ENCODE results near the gene CNTN3. TPM values are rescaled to one million over a fixed set of nuclear protein-coding genes. Genes with fewer than 3 reads are reported as not detected.

Gene CNTN3
- total RNA-seq, 4 donors from 2014 or later, result 1.6 to 3.5 (median 2.6) TPM

GRCh38 chr3:74584782-74585181, 29.7 kb downstream of the CNTN3 start:
- DNase-seq (ENCODE audit: low spot score) (no peak), ATAC-seq (ENCODE audit: low FRiP score) (no peak)
- TF ChIP-seq, protein P1, sequence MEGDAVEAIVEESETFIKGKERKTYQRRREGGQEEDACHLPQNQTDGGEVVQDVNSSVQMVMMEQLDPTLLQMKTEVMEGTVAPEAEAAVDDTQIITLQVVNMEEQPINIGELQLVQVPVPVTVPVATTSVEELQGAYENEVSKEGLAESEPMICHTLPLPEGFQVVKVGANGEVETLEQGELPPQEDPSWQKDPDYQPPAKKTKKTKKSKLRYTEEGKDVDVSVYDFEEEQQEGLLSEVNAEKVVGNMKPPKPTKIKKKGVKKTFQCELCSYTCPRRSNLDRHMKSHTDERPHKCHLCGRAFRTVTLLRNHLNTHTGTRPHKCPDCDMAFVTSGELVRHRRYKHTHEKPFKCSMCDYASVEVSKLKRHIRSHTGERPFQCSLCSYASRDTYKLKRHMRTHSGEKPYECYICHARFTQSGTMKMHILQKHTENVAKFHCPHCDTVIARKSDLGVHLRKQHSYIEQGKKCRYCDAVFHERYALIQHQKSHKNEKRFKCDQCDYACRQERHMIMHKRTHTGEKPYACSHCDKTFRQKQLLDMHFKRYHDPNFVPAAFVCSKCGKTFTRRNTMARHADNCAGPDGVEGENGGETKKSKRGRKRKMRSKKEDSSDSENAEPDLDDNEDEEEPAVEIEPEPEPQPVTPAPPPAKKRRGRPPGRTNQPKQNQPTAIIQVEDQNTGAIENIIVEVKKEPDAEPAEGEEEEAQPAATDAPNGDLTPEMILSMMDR (IDR thresholded peaks at IDR 0.05), result no peak

DNA sequence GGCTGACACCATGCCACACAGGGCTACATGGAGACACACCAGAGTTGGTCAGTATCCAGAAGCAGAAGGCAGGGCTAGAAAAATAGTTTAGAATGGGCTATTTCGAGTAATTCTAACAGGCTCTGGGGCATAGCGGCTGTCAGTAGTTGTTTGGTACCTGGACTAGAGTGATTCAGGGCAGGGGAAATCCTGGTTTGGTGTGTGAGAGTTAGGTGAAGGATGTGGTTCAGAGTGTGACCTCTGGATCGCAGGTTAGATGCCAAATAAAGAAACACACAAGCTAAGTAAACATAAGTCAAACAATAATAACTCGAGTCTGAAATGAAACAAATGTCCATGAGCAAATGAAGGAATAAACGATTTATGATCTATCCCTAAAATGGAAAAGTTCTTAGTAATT, 31.5 kb downstream of the CNTN3 start:
- TF ChIP-seq, protein P1 (IDR thresholded peaks at IDR 0.05), result no peak
- DNase-seq (ENCODE audit: low spot score) (no peak), ATAC-seq (ENCODE audit: low FRiP score) (no peak)

DNA sequence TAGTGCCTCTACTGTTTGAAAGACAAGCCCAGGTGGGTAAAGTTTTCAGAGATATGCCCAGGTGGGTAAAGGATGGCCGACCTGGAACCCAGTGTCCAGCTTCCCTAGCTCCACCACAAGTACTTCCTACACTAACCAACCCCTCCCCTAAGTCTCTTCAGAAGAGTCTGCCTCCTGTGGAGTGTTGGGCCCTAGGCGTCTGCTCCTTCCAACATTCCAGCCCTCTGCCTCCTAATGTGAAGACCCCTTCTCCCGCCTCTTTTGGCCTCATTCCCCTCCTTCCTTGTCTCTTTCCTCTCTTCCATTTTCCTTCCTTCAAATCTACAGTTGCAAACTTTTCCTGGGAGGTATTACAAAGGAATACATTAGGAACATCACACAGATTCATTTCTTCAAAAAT, 38.6 kb downstream of the CNTN3 start:
- DNase-seq (ENCODE audit: low spot score) (no peak), ATAC-seq (ENCODE audit: low FRiP score) (no peak)
- TF ChIP-seq, protein P1 (IDR thresholded peaks at IDR 0.05), result no peak

- no peak for DNase-seq (ENCODE audit: low spot score)
- no peak for ATAC-seq (ENCODE audit: low FRiP score)
- TF ChIP-seq, protein P1 (IDR thresholded peaks at IDR 0.05), result no peak
Observed at GRCh38 chr3:74571118-74571517, 43.3 kb downstream of the CNTN3 start.
